Epithelial cell of proximal tubule (primary cell): ENCODE measurements around the gene ROR2. TPM values are rescaled to one million over a fixed set of nuclear protein-coding genes. Genes with fewer than 3 reads are reported as not detected.

ENCODE experiments used
- DNase-seq: peaks from one replicate; pipeline ENCODE4 v3.0.0-alpha.2; 2011; ENCODE audit warnings: low read depth
- H3K4me3 ChIP-seq: 2 replicates; pipeline ENCODE4 v1.5.1; 2011; ENCODE audit warnings: low read depth, mild to moderate bottlenecking, low read length
- total RNA-seq: library from RNA; depleted of rRNA; stranded (reverse); fragments of >200 nt; gene quantifications from 2 replicates; pipeline ENCODE4 v1.2.3, GENCODE V29; 2015
- TF ChIP-seq, protein P1 (sequence below): conservative IDR thresholded peaks from 2 replicates; pipeline ENCODE4 v1.5.1; 2012; ENCODE audit warnings: low read depth, mild to moderate bottlenecking, low read length

ROR2 gene
- total RNA-seq, 1 donor from 2014 or later: 3.1 TPM

DNA sequence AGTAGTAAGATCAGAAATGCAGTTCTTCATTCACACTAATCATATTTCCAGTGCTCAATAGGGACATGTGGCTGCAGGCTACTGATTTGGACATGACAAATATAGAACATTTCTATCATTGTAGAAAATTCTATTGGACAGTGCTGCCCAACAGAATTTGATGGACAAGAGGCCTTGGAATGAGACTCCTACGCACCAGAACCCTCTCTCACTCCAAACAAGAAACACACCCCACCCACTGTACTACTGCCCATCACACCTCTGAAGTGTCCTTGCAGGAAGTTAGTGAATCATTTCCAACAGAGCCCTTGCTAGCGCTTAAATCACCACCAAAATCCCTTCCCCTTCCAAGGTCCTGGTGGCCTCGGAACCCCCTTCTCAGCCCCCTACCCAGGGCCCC, 66.5 kb downstream of the ROR2 start:
- H3K4me3 ChIP-seq: no peak overlapping the region
- TF ChIP-seq, protein P1, sequence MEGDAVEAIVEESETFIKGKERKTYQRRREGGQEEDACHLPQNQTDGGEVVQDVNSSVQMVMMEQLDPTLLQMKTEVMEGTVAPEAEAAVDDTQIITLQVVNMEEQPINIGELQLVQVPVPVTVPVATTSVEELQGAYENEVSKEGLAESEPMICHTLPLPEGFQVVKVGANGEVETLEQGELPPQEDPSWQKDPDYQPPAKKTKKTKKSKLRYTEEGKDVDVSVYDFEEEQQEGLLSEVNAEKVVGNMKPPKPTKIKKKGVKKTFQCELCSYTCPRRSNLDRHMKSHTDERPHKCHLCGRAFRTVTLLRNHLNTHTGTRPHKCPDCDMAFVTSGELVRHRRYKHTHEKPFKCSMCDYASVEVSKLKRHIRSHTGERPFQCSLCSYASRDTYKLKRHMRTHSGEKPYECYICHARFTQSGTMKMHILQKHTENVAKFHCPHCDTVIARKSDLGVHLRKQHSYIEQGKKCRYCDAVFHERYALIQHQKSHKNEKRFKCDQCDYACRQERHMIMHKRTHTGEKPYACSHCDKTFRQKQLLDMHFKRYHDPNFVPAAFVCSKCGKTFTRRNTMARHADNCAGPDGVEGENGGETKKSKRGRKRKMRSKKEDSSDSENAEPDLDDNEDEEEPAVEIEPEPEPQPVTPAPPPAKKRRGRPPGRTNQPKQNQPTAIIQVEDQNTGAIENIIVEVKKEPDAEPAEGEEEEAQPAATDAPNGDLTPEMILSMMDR: no peak
- DNase-seq: no peak

DNA sequence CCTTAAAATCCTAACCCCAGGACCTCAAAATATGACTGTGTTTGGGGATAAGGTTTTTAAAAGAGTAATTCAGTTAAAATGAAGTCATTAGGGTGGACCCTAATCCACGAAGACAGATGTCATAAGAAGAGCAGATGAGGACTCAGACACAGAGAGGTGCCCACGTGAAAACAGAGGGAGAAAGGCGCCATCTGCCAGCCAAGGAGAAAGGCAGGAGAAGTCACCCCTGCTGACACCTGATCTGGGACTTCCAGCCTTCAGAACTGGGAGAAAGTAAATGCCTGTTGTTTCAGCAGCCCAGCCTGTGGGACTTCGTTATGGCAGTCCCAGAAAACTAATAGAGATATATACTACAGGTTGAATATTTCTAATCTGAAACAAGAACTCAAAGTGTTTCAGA, 67.4 kb downstream of the ROR2 start:
- DNase-seq: no peak
- no peak overlapping the region for H3K4me3 ChIP-seq
- TF ChIP-seq, protein P1: peak; percentile 28

DNA sequence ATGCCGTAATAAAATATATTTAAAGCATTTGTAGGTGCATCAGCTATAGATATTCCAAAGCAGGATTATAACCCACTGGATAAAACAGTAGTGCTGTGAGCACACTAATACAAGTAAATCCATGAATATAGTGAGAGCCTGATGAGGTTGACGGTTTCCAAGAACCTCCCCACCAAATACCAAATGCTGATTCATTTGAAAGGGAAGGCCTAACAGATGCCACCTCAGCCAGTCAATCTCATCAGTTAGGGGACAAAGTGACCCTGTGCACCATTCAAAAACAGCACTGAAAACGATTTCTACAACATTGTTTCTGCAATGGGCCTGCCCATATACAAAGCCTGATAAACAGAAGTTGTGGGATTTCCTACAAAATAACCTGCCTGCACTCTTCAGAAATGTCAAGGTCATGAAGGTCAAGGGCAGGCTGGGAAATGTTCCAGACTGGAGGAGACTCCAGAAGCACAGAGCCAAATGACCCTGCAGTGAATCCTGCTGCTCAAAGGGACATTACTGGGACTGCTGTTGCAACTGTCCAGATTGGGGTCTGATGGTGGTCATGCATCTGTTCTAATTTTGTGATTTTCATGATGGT, 69.6 kb downstream of the ROR2 start:
- TF ChIP-seq, protein P1: no peak

DNA sequence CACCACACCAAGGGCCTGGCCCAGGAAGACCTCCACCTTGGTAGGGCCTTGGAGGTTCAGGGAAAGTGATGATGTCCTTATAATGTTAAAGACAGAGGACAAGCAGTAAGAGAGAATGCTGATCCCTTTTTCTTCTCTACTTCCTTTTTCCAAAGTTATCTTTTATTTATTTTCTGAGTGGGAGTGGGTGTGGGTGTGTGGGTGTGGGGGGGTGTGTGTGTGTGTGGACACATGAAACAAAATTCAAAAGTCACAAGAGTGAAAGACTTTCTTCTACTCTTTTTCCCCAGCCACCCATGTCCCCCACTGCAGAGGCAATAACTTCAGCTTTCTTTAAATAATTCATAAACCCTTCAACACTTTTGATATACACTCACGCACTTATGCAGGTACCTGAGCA, 70.8 kb downstream of the ROR2 start:
- no peak for DNase-seq
- no peak overlapping the region for H3K4me3 ChIP-seq
- TF ChIP-seq, protein P1: no peak

More for the DNA sequence above, 69.6 kb downstream of the ROR2 start:
- H3K4me3 ChIP-seq: no peak overlapping the region
- DNase-seq: no peak

DNA sequence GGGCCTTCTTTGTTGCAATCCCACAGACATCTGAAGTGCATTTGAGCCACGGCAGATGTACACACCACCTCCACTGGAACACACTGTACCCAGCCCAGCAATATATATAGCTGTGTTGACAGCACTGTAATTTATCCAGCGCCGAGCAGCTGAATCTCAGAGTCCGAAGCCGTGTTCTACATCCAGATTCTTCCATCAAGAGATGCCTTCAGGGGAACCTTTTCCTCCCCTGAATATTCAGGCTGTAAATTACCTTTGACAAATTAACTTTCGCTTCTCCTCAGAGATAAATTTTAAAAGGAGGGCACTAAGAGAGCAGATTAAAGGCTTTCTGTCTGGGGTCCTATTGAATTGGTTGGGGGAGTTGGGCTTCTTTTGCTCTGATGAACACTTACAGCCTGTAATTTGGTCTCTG, 76.4 kb downstream of the ROR2 start:
- DNase-seq: no peak
- H3K4me3 ChIP-seq: no peak overlapping the region
- TF ChIP-seq, protein P1: no peak

DNA sequence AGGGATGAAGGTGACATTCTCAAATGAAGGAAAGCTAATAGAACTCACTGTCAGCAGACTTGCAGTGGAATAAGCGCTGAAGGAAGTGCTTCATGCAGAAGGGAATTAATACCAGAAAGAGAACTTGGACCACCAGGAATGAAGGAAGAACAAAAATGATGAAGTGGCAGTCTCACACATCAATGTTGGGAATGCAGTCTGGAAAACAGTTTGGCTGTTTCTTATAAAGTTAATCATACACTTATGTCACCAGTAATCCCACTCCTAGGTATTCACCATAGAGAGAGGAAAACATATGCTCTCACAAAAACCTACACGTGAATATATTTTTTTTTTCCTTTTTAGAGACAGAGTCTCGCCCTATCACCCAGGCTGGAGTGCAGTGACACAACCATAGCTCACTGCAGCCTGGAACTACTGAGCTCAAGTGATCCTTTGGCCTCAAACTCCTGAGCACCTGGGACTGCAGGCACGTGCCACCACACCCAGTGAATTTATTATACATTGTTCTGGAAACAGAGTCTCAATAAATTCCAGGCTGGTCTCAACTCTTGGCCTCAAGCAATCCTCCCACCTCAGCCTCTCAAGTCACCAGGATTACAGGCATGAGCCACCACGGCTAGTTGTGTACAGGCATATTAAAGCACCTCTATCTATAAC, 81.2 kb downstream of the ROR2 start:
- TF ChIP-seq, protein P1: no peak
- H3K4me3 ChIP-seq: no peak overlapping the region
- DNase-seq: no peak

DNA sequence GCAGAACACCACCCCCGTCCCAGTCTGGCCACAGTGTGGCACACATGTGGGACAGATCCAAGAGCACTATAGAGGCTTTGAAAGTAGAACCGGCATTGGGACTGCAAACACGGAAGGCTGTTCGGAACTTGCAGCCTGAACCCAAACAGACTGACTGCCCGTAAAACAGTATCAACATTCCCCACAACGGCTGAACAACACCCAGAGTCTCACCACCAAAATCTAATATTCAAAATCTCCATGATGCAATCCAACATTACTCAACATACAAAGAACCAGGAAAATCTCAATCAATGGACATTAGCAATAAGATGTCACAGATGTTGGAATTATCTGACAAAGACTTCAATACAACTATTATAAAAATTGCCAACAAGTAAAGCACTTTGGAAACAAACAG, 82.3 kb downstream of the ROR2 start:
- DNase-seq: no peak
- H3K4me3 ChIP-seq: no peak overlapping the region
- TF ChIP-seq, protein P1: no peak
